ENCODE results near the gene NDRG3. TPM values are rescaled to one million over a fixed set of nuclear protein-coding genes. Genes with fewer than 3 reads are reported as not detected.
"Not testable (repeated sequence)": the region's sequence is repeated elsewhere in the genome, so short reads cannot be mapped to it uniquely, and the experiment has no call there.

NDRG3 gene
- total RNA-seq, 1 donor from 2014 or later = 17.1 TPM

DNA sequence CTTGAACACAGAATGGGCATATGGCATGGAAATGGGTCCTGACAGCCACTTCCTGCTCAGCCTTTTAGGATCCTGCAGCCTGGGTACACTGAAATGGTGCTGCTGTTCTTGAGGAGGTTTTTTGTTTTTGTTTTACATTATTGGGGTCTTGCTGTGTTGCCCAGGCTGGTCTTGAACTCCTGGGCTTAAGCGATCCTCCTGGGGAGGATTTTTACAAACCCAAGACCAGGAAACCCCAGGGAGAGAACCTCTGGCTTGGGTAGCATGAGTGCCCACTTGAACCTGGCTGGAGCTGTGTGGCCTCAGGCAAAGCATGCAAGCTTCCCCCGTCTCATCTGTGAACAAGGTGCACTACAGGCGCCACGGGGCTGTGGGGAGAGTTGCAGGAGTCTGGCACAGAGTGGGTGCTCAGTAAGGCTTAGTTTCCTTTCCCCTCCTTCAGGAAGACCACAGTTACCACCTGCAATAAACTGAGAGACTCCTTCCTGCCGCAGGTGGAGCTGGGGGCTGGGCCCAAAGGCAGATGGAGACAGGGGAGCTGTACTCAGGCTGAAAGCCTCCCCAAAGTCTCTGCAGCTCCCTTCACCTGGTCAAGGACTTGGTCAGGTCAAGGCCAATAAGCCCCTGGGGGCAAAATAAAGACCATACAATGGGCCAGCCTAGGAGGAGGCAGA lies 101.7 kb downstream of the NDRG3 start:
- no peak for DNase-seq

- DNase-seq = no peak
Observed at GRCh38 chr20:36642136-36642535, 103.8 kb downstream of the NDRG3 start.

DNA sequence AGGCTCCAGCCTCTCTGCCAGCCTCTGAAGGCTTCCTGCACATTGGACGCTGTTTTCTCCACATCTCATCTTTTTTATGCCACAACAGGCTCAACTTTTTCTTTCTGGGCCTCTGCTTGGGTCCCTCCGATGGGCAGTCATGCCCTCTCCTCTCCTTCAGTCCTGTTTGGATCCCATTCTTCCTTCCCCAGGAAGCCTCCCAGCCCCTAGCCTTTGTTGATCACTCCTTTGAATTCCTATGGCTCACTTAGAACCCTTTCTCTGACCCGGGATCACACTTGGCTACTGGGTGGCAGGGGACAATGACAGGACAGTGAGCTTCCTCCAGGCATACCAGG lies 104.4 kb downstream of the NDRG3 start:
- no peak for DNase-seq

GRCh38 chr20:36638876-36639400 lies 107.0 kb downstream of the NDRG3 start:
- not testable (repeated sequence) for DNase-seq

DNA sequence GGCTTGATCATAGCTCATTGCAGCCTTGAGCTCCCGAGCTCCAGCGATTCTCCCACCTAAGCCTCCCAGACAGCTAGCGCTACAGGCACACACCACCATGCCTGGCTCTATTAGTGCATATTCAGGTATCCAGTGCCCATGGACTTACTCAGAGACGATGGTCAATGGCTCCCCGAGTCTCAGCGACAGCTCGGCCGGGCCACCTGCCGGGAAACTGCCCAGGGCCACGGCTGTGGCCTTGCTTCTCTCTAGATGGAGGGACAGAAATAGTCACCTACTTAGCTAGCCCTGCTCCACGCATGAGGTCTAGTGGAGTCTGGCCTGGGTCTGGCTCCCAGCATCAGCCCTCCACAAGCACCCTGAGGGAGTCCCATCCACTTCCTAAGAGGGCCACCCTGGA lies 111.5 kb downstream of the NDRG3 start:
- DNase-seq = no peak

- DNase-seq = no peak
Observed at GRCh38 chr20:36633285-36633772, 112.6 kb downstream of the NDRG3 start.

- DNase-seq = no peak
Observed at GRCh38 chr20:36632487-36633284, 113.2 kb downstream of the NDRG3 start.

DNA sequence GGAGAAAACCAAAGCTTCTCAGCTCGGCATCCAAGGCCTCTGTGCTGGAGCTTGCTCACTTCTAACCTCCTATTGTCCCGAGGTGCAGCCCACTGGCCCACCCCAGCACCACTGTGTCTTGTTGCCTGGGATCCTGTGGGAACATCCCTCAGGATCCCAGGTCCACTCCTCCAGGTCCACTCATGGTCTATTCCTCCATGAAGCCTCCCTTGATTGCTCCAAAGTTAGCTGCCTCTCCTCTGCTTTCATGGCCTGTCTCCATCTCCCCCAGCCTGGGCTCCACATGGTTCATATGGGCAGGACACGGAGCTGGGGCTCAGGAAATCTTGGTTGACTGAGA lies 113.8 kb downstream of the NDRG3 start:
- DNase-seq = no peak

DNA sequence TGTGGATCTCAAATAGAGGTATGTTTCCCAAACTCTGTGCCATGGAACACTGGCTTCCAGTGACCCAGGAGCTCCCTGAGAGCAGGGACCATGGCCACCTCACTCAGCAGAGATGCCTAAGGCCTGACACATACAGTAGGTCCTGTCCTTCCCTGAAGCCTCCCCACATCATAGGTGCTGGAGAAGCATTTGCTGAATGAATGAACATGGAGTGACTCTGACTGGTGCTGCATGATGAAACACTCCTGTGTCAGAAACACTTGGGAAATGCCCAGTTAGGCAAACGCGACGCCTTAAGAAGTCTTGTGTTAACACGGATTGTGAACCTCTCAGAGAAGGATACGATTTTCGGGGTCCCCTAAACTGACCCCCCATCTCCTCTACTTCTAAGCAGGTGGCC lies 114.2 kb downstream of the NDRG3 start:
- no peak for DNase-seq

- DNase-seq = no peak
Observed at GRCh38 chr20:36629719-36630681, 115.9 kb downstream of the NDRG3 start.

DNA sequence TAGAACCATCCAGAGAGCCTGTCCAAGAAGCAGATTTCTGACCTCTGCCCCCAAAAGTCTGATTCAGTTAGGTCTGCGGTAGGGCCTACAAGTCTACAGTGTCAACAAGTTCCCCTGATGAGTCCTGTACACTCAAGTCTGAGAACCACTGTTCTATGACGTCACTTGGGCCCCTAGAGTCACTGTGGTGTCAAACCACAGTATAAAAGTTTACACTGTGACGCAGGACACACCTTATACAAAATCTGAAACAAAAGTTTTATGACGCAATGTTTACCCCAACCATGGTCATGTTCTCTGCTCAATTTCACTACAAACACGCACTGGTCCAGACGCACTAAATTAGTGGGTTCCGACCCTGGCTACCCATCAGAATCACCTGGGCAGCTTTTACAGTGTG lies 117.8 kb downstream of the NDRG3 start:
- no peak for DNase-seq

DNA sequence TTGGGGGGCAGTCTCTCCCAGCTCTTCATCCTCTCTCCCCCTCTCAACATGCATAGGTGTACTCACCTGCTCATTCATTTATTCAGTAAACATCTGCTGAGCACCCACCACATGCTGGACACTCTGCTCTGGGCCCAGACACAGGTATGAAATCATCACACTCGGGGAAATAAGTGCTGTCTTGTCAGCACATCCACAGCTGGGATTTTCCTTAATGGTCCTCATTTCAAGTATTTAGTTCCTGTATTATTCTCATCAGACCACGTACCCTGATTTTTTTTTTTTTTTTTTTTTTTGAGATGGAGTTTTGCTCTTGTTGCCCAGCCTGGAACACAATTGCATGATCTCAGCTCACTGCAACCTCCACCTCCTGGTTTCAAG lies 121.0 kb downstream of the NDRG3 start:
- no peak for DNase-seq

GRCh38 chr20:36624068-36624943 lies 121.6 kb downstream of the NDRG3 start:
- DNase-seq = no peak

- no peak for DNase-seq
Observed at GRCh38 chr20:36623444-36623843, 122.4 kb downstream of the NDRG3 start.

DNA sequence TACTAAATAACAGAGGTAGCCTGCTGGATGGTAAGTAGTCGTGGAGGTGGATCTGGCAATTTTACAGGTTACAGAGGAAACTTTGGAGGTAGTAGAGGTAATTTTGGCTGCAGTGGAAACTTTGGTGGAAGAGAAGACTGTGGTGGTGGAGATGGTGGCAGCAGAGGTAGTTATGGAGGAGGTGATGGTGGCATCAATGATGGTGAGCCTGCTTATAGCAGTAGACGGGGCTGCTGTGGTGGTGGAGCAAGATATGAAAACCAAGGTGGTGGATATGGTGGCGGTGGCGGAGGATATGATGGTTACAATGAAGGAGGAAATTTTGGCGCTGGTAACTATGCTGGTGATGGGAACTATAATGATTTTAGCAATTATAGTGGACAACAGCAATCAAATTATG lies 125.0 kb downstream of the NDRG3 start:
- no peak for DNase-seq

- DNase-seq = no peak
Observed at GRCh38 chr20:36614781-36615557, 130.9 kb downstream of the NDRG3 start.

GRCh38 chr20:36613974-36614373 lies 131.9 kb downstream of the NDRG3 start:
- DNase-seq = no peak

GRCh38 chr20:36611625-36612024 lies 134.3 kb downstream of the NDRG3 start:
- DNase-seq = no peak

GRCh38 chr20:36608388-36608728 lies 137.5 kb downstream of the NDRG3 start:
- not testable (repeated sequence) for DNase-seq

DNA sequence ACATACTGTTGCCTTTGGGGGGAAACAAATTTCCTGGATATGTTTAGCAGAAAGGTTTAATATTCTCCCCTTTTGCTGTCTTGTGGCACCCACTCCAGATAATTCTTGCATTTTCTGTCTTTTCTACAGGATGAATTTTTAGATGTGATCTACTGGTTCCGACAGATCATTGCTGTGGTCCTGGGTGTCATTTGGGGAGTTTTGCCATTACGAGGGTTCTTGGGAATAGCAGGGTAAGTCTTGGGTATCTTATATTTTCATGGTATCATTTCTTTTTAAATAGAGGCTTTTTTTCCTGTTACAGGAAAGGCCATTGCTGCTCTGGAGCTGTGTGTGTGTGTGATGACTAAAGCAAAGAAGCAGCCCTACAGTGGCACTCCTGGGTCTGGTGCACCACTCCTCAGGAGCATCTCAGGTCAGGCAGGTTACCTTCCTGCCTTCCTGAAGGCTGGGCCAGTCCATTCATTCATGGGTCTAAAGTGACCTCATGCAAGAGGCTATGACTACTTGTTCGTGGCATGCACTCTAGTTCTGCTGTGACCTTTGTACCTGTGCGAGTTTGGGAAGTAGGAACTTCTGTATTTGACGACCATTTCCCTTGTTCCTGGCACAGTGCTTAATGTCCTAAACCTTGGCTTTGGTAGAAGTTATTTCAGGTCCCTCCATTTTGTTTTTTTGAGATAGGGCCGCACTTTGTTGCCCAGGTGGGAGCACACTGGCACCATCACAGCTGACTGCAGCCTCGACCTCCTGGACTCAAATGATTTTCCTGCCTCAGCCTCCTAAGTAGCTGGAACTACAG lies 138.1 kb downstream of the NDRG3 start:
- DNase-seq = no peak
